OCI-LY7 (cell line): ENCODE measurements around the gene STK11IP.

Experiments
- CTCF ChIP-seq: fragments of 200-600 bp; sonication (generic); conservative IDR thresholded peaks from 2 replicates; pipeline ENCODE4 v1.5.1; 2014; ENCODE audit warnings: mild to moderate bottlenecking, antibody characterized with exemption, low read length, moderate library complexity, mixed read lengths
- EZH2phosphoT487 ChIP-seq: fragments of 200-600 bp; sonication (generic); IDR thresholded peaks from 2 replicates; pipeline ENCODE4 v1.6.1; 2018; ENCODE audit warnings: low read depth, borderline replicate concordance, mild to moderate bottlenecking, mixed run types, antibody characterized with exemption, low read length, moderate library complexity, mixed read lengths

DNA sequence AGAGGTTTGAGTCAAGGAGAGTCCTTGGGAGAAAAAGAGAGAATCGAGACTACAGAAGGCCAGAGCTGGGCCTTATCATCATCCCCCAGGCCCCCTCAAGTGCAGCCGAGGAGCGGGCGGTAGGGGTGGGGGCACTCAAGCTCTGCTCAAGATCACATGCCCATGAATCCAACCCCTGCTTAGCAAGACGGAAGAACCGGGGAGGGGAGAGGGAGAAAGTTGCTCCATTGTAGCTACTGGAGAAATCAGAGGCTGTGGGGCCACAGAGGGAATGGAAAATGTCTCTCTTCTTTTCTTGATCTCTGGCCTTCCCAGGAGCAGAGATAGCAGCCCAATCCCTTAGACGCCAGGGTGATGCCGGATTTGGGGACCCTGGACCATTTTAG is 44.4 kb downstream of the STK11IP start:
- TF ChIP-seq CTCF (no peak), EZH2phosphoT487 (no peak)
